Keratinocyte (primary cell): ENCODE results near the gene PRR22. TPM values are rescaled to one million over a fixed set of nuclear protein-coding genes. Genes with fewer than 3 reads are reported as not detected.

Source experiments
- DNase-seq: peaks from one replicate; pipeline ENCODE4 v3.0.0-alpha.2; 2011; ENCODE audit warnings: low read depth, missing footprints, low spot score
- FAIRE-seq: peaks from 2 replicates; lab custom pipeline; 2011; peaks lifted over from hg19 to GRCh38; lab: Jason Lieb, UNC
- H2AFZ ChIP-seq: 2 replicates; pipeline ENCODE4 v1.6.0; 2012; ENCODE audit warnings: low read length, control low read depth, inconsistent platforms; ENCODE audit not compliant: control insufficient read depth
- H3K27ac ChIP-seq: 2 replicates; pipeline ENCODE4 v1.5.1; 2011; ENCODE audit warnings: low read length; ENCODE audit not compliant: control insufficient read depth, insufficient read depth
- H3K27me3 ChIP-seq: 3 replicates; pipeline ENCODE4 v1.6.0; 2011; ENCODE audit warnings: low read length; ENCODE audit not compliant: control insufficient read depth, insufficient read depth; ENCODE audit errors: extremely low read depth
- H3K36me3 ChIP-seq, 2 experiments: 2 replicates in 1 of 2; 3 replicates in 1 of 2; pipeline ENCODE4 v1.5.1; 2011; ENCODE audit warnings: low read length in 2 of 2, mild to moderate bottlenecking in 1 of 2; ENCODE audit not compliant: control insufficient read depth in 2 of 2, insufficient read depth in 2 of 2; ENCODE audit errors: extremely low read depth in 1 of 2
- H3K4me1 ChIP-seq: 3 replicates; pipeline ENCODE4 v1.5.1; 2011; ENCODE audit warnings: low read length; ENCODE audit not compliant: control insufficient read depth, insufficient read depth; ENCODE audit errors: extremely low read depth
- H3K4me2 ChIP-seq: 3 replicates; pipeline ENCODE4 v1.6.0; 2011; ENCODE audit warnings: low read depth, low read length; ENCODE audit not compliant: control insufficient read depth, insufficient read depth; ENCODE audit errors: extremely low read depth
- H3K4me3 ChIP-seq, 3 experiments: fragments of 200-600 bp in 1 of 3; sonication (generic) in 1 of 3; 2 replicates in 2 of 3; 3 replicates in 1 of 3; pipeline ENCODE4 v1.5.1; 2011 to 2016; ENCODE audit warnings: low read length in 3 of 3, mild to moderate bottlenecking in 3 of 3, control low read depth in 2 of 3, inconsistent platforms in 1 of 3, low read depth in 1 of 3, mixed read lengths in 1 of 3, mixed run types in 1 of 3, moderate library complexity in 1 of 3; ENCODE audit not compliant: control insufficient read depth in 2 of 3, insufficient read depth in 2 of 3; ENCODE audit errors: extremely low read depth in 1 of 3
- H3K79me2 ChIP-seq: 2 replicates; pipeline ENCODE4 v1.6.0; 2012; ENCODE audit warnings: low read length; ENCODE audit not compliant: control insufficient read depth, insufficient read depth
- H3K9ac ChIP-seq: 3 replicates; pipeline ENCODE4 v1.6.0; 2011; ENCODE audit warnings: low read length; ENCODE audit not compliant: control insufficient read depth, insufficient read depth; ENCODE audit errors: extremely low read depth
- H3K9me1 ChIP-seq: 3 replicates; pipeline ENCODE4 v1.6.0; 2011; ENCODE audit warnings: low read length; ENCODE audit not compliant: control insufficient read depth, insufficient read depth; ENCODE audit errors: extremely low read depth
- H3K9me3 ChIP-seq: 2 replicates; pipeline ENCODE4 v1.5.1; 2012; ENCODE audit warnings: low read depth, low read length; ENCODE audit not compliant: control insufficient read depth
- H4K20me1 ChIP-seq: 3 replicates; pipeline ENCODE4 v1.6.0; 2011; ENCODE audit warnings: low read length; ENCODE audit not compliant: control insufficient read depth, insufficient read depth; ENCODE audit errors: extremely low read depth
- EZH2 ChIP-seq: IDR thresholded peaks from one replicate; pipeline ENCODE4 v1.6.1; 2012; ENCODE audit warnings: inconsistent platforms, mild to moderate bottlenecking, low read length, moderate library complexity
- dilution Hi-C: fragments of 300-500 bp; cut with MboI; formaldehyde crosslinking; loops from one replicate; pipeline ENCODE4 v1.7.0; 2020; ENCODE audit warnings: low sequenced_read_pairs; ENCODE audit not compliant: extremely low pct_ligation_motif_present
- polyA plus RNA-seq, 5 experiments: library from polyadenylated mRNA; depleted of rRNA in 3 of 5; stranded (reverse) in 3 of 5; stranded (forward) in 1 of 5; unstranded in 1 of 5; fragments of >200 nt; gene quantifications; 1 replicate in 1 of 5; 2 replicates in 3 of 5; 3 replicates in 1 of 5; pipeline versions ENCODE4 v1.2.1 to v1.2.3, GENCODE V29; 2011 to 2012; ENCODE audit warnings: missing spikeins in 2 of 5, low read depth in 1 of 5, low replicate concordance in 1 of 5
- TF ChIP-seq, protein P1 (sequence below), 3 experiments: IDR thresholded peaks in 1 of 3; conservative IDR thresholded peaks in 1 of 3; optimal IDR thresholded peaks in 1 of 3; 2 replicates in 2 of 3; 3 replicates in 1 of 3; pipeline versions ENCODE3 to v1.5.1; 2011; ENCODE audit warnings: low read length in 3 of 3, mild to moderate bottlenecking in 3 of 3, moderate library complexity in 2 of 3, control low read depth in 1 of 3, inconsistent platforms in 1 of 3; ENCODE audit not compliant: insufficient read depth in 2 of 3; ENCODE audit errors: extremely low read depth in 1 of 3

Gene PRR22
- polyA plus RNA-seq, 1 donor (not counting 4 experiments of a cell fraction or from before 2014, with no cell fraction given) = 0.55 TPM

DNA sequence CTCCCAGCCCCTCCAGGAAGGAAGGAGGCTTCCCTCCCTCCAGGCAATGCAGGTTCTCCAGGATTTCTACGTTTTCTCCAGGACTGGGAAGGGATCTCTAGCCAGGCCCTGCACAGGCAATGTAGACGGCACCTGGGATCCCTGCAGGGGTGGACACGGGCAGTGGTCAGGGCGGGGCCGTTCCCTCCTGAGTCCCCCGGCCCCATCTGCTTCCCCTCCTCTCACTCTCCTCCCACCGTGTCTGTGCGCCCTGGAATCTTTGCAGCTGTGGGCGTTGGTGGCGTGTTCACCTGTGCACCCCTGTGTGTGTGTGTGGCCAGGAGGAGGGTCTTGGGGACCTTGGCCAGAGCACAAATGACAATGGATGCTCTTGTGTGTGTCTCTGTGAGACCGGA is 30.3 kb upstream of the PRR22 start:
- TF ChIP-seq EZH2 = no peak
- TF ChIP-seq, protein P1, sequence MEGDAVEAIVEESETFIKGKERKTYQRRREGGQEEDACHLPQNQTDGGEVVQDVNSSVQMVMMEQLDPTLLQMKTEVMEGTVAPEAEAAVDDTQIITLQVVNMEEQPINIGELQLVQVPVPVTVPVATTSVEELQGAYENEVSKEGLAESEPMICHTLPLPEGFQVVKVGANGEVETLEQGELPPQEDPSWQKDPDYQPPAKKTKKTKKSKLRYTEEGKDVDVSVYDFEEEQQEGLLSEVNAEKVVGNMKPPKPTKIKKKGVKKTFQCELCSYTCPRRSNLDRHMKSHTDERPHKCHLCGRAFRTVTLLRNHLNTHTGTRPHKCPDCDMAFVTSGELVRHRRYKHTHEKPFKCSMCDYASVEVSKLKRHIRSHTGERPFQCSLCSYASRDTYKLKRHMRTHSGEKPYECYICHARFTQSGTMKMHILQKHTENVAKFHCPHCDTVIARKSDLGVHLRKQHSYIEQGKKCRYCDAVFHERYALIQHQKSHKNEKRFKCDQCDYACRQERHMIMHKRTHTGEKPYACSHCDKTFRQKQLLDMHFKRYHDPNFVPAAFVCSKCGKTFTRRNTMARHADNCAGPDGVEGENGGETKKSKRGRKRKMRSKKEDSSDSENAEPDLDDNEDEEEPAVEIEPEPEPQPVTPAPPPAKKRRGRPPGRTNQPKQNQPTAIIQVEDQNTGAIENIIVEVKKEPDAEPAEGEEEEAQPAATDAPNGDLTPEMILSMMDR (optimal IDR thresholded peaks at IDR 0.05 in 1 of 3, IDR thresholded peaks at IDR 0.05 in 1 of 3, conservative IDR thresholded peaks at IDR 0.05 in 1 of 3; ENCODE audit: extremely low read depth in 1 of 3, insufficient read depth in 2 of 3, low read length in 3 of 3) = no peak
- Histone ChIP-seq H3K4me3 (no peak overlapping the region), H3K79me2 (no peaks in the 10 kb centered on the region), H3K27me3 (peaks cover 16% of the 10 kb centered on the region), H3K4me1 (no peaks in the 10 kb centered on the region), H3K9ac (no peak overlapping the region), H3K36me3 (no peaks in the 10 kb centered on the region), H3K9me3 (no peaks in the 10 kb centered on the region), H2AFZ (no peak overlapping the region), H3K27ac (no peak overlapping the region), H4K20me1 (no peaks in the 10 kb centered on the region), H3K9me1 (no peaks in the 10 kb centered on the region), H3K4me2 (no peak overlapping the region)
- FAIRE-seq = no peak
- no peak for DNase-seq
- dilution Hi-C loops = no loop called here

DNA sequence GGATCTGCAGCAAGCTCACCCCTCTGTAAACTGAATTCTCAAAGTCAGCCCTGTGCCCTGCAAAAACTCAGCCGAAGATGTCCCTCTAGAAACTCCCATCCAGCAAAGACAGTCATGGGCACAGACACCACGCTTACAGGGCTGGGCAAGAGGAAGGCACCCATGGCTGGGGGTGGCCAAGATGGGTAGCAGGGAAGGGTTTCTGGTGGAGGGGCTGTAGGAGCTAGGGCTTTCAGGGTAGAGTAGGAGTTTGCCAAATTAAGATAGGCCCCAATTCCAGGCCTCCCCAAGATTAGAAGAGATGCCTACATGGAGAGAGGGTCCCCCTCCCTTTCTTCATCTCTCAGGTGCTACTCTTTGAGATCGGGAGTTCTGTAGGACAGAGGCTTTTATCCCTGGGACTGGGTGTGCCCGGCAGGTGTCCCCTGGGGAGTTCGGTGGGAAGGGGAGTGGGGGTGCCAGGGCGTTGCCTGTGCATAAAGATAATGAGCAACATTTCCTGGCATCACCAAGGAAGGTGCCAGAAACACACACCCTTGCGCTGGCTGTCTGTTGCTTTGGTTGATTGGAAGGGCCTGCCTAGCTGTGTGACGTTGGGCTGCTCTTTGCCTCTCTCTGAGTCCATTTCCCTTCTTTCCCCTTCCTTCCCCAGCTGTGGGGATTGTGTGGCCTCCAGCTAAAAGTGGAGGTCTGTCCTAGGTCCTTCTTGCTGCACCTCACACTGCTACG is 29.7 kb upstream of the PRR22 start:
- Histone ChIP-seq H4K20me1 (no peaks in the 10 kb centered on the region), H3K9me1 (no peaks in the 10 kb centered on the region), H3K36me3 (no peaks in the 10 kb centered on the region), H3K27ac (no peak overlapping the region), H3K9ac (no peak overlapping the region), H3K4me2 (no peak overlapping the region), H2AFZ (no peak overlapping the region), H3K4me3 (no peak overlapping the region), H3K4me1 (no peaks in the 10 kb centered on the region), H3K79me2 (no peaks in the 10 kb centered on the region), H3K27me3 (peaks cover 16% of the 10 kb centered on the region), H3K9me3 (no peaks in the 10 kb centered on the region)
- TF ChIP-seq EZH2 = no peak
- TF ChIP-seq, protein P1 (optimal IDR thresholded peaks at IDR 0.05 in 1 of 3, IDR thresholded peaks at IDR 0.05 in 1 of 3, conservative IDR thresholded peaks at IDR 0.05 in 1 of 3; ENCODE audit: extremely low read depth in 1 of 3, insufficient read depth in 2 of 3, low read length in 3 of 3) = no peak
- DNase-seq = no peak
- FAIRE-seq = no peak
- dilution Hi-C loops = no loop called here
